Measurements from ENCODE around the gene CABP4.
A peak's percentile ranks its signal among the peaks of the same experiment; 100 is the strongest.
"Not testable (repeated sequence)": the region's sequence is repeated elsewhere in the genome, so short reads cannot be mapped to it uniquely, and the experiment has no call there.

The CABP4 gene

DNA sequence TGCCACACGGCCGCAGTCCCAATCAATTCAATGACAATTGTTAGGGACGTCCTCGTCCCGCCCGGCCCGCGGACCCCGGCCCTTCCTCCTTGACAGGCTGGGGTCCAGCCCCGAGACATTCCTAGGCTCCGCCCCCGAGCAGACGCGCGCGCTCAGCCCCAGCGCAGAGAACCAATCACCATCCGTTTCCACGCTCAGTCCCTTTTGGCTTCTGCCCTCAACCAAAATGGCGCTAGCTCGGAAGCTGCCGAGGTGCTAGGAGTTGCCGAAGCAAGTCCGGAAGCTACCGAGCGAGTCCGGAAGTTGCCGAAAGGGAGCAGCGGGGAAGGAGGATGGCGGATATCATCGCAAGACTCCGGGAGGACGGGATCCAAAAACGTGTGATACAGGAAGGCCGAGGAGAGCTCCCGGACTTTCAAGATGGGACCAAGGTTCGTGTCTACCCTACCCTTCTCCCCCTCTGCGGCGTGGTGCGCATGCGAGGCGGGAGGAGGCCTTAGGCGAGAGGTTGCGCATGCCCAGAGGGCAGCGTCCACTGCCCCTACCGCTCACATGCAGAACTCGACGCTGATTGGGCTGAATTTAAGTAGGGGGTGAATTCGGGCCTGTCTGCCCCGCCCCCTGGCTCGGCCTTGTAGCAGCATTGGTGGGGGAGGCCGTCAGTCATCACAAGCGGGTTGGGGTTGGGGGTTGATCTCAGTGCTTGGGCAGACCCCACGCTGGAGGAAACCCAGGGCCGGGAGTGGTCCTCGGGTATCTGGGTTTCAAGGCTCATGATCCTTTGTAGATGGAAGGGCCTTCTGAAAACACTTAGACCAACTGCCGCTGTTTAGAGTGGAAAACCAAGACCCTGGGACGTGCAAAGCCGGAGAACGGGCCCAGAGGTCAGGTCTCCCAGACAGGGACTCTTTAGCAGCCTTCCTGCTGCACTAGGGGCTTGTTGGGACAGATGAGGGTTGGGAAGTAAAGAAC, 28.0 kb downstream of the CABP4 start, which contains the start of gene AIP:
Gene AIP, plus strand, starts transcription at position 200 of the 972 bp plus-strand sequence. Its CDS starts 133 bp downstream, at position 333.
- peak; percentile 99 for DNase-seq

DNA sequence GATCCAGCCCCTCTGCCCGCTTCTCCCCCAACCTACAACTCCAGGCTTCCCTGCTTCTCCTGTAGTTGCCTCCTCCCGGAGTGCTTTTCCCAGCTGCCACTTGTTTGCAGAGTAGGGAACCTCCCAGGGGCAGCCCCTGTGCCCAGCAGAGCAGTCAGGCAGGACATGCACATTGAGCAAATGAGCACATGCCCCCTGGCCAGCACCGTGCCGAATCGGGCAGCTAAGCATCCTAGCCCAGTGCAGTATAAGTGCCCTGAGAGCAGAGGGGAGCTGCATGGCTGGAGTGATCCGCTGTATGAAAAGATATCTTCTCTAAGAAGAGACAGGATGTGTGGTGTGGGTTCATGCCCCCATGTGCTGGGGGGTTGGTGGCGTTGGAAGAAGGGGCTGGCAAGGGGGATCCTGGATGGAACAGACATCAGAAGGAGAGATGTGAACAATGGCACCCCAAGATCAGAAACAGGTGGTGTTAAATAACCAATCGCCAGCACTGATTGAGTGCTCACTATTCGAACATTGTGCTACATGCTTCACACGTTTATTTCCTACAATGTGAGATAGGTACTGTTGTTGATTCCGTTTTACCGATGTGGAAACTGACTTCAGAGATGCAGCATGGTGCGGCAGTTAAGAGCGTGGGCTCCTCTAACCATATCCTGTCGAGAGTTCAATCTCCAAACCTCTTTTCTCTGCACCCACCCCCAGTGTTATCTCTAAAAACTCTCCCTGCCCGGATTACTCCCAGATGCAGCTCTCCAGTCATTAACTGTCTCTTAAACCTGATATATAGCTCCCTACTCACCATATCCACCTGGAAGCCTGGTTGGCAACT, 28.9 kb downstream of the CABP4 start:
- DNase-seq, result peak; percentile 81

DNA sequence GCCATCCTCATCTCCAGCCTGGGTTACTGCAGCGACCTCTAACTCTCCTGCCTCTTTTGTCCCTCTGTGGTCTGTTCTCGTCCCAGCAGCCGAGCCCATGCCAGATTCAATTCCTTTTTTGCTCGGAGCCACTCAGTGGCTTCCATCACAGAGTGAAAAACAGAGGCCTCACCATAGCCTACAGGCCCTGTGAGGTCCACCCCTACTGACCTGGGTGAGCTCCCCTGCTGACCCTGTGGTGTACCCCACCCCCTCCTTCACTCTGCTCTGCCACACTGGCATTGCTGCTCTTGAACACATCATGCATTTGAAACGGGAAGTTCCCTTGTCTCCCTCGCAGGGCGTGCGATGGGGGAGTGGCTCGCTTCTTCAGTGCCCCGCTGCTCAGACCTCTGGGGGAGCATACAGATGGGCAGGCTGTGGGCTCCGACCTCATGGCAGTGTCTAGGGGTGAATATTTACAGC, 29.7 kb downstream of the CABP4 start:
- DNase-seq, result peak; percentile 87

DNA sequence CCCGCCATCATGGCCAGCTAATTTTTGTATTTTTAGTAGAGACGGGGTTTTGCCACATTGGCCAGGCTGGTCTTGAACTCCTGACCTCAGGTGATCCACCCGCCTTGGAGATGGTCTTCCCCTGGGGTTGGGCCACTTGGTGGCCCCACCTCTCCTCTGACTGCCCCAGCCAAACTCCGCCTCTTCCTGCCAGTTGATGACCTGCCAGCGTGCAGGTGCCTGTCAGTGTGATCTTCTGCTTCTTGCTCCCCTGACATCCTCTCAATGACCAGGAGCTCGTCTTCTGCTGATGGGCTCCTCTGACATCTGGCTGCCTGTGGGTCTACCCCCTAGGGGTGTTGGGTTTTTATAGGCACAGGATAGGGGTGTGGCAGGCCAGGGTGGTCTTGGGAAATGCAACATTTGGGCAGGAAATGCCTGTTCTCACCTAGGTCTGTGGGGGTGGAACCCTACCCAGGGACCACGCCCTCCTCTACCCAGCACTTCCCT, 30.8 kb downstream of the CABP4 start:
- not testable (repeated sequence) for DNase-seq

DNA sequence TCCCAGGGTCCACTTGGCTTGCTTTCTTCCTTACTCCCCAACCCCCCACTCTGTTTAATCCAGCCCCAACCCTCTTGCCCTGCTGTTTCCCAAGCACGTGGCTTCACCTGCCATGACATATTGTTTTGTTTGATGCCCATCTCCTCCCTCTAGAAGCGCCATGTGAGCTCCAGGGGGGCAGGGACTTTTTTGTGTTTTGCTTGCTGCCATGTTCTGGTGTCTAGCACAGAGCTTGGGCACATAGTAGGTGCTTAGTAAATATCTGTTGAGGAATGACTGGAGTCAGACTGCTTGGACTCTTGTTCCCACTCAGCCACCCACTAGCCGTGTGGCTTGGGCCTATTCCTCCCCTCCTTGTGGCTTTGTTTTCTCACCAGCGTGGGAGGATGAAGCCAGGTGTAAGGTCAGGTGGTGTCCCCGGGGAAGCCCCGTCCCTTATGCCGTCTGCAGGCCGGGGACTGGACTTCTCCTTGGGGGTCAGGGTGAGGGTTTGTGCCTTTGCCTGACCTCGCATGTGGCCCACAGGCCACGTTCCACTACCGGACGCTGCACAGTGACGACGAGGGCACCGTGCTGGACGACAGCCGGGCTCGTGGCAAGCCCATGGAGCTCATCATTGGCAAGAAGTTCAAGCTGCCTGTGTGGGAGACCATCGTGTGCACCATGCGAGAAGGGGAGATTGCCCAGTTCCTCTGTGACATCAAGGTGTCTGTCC, 31.5 kb downstream of the CABP4 start:
- DNase-seq, result no peak

DNA sequence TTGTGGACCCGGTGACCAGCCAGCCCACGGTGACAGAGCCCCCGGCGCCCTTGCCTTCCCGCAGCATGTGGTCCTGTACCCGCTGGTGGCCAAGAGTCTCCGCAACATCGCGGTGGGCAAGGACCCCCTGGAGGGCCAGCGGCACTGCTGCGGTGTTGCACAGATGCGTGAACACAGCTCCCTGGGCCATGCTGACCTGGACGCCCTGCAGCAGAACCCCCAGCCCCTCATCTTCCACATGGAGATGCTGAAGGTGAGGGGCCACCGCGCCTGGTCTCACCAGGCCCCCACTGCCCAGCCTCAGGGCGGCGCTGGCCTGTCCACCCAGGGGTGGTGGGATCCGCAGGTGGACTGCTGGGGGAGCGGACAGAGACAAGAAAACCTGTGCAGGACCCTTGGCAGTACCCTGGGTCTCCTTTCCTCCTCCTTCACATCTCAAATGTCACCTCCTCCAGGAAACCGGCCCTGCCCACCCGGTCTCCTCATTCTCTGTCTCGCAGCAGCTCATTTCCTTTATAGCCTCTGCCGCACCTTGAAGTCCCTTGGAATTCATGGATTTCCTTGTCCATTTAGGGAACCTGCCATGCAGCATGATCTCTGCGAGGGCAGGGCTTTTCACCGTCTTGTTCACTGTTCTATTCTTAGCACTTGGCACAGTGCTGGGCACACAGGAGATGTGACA, 34.2 kb downstream of the CABP4 start:
- no peak for DNase-seq

DNA sequence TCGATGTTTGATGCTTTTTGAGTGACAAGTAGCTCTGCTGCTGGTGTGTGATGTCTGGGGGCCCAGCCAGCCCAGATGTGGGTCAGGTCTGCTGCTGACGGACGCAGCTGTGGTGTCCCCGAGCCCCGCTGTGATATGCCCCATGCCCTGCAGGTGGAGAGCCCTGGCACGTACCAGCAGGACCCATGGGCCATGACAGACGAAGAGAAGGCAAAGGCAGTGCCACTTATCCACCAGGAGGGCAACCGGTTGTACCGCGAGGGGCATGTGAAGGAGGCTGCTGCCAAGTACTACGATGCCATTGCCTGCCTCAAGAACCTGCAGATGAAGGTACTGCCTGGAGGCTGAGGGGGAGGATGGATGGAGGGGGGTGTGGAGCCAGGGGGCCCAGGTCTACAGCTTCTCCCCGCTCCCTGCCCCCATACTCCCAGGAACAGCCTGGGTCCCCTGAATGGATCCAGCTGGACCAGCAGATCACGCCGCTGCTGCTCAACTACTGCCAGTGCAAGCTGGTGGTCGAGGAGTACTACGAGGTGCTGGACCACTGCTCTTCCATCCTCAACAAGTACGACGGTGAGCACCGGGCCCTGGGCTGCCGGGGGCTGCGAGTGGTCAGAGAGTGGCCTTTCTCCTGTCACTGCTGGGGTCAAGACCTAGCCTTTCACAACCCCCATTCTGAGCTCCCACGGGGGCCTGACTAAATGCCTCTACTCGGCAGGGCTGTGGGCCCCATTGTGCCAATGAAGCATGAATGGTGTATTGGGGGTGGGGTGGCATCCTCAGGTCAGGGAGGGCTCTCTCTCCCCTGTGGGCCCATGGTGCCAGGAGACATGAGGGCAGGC, 35.0 kb downstream of the CABP4 start:
- DNase-seq, result no peak

DNA sequence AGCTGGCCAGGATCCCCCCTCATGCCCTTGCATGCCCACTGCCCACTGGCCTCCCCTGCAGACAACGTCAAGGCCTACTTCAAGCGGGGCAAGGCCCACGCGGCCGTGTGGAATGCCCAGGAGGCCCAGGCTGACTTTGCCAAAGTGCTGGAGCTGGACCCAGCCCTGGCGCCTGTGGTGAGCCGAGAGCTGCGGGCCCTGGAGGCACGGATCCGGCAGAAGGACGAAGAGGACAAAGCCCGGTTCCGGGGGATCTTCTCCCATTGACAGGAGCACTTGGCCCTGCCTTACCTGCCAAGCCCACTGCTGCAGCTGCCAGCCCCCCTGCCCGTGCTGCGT, 35.5 kb downstream of the CABP4 start:
- no peak for DNase-seq

DNA sequence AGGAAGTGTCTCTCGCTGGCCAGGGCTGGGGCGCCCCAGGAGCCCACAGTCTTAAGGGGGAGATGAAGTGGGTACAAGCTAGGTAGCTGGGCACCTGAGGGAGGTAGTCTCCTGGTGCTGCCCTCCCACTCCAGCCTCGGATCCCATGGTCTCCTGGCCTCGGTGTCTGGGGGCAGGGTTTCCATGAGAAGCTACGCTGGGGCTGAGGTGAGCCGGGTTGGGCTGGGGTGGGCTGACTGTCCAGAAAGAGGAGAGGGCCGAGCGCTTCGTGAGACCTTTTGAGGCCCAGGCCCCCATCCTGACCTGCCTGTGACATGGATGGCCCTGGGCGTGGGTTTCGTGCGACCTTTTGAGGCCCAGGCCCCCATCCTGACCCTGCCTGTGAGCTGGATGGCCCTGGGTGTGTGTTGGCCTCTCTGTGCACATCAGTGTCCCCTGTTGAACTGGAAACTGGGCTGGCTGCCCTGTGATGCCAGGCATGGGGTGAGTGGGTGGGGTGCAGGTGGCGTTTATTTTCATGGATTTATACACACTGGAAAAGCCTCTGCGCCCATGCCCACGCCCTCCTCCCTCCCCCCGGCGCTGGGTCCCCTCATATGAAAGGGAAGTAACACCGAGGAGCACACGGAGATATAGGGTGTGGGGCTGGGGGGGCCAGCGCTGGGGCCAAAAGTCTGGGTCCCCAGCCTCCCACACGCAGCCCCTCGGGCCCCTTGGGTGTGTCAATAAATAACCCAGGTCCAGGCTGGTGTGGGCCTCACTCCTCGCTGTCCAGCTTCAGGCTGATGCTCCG, 36.3 kb downstream of the CABP4 start:
- no peak for DNase-seq

DNA sequence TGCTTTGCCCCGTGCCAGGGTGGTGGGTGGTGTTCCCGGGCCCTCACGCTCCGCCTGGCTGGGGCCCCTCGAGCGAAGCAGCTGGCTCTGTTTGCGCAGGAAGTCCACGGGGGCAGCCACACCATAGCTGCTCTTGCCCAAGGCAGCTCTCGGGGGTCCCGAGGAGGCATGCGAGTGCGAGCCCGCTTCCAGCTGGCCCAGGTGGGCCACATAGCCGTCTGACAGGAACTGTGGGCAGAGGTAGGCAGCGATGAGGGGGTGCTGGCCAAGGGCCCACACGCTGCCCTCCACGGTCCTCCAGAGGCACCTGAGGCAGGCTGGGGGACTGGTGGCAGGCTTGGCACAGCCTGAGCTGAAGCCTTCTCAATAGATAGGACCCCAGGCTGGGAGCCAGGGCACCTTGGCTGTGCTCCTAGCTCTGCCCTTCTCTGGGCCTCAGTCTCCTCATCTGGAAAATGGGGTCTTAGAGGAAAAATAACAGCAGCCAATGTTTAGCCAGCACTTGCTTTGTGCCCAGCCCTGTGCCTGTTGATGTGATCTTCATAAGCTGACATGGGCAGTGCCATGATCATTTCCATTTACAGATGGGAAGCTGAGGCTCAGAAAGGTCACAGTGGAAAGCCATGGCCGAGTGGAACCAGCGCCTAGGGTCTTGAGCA, 37.0 kb downstream of the CABP4 start:
- no peak for DNase-seq

DNA sequence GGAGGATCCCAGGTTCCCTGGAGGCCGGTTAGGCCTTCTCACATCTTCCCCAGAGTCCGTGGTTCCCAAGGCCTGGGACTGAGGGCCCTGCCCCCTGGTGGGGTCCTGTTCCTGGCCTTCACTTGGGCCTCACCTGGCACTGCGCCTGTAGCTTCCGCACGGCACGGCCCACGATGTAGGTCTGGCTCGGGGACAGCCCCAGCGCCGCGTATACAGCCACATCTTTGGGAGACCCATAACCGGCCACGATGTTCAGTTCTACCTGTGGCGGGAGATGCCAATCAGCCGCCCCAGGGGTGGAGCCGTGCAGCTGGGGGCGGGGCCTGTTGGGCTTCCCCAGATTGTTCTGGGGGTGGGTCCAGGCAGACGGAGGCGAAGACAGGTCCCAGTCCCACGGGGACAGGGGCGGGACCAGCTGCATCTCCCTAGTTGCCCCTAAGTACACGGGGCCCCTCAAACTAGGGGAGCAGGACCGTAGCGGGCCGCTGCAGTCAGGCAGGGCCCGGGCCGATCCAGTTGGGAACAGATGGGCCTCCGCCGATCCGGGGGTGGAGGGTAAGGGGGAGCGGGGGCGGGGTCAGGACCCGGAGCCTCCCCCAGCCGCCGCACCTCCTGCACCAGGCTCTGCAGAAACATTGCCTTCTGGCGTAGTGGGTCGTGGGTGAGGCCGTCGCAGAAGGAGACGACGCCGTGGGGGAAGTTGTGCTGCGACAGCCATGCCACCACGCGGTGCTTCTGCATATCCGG, 37.8 kb downstream of the CABP4 start:
- no peak for DNase-seq

DNA sequence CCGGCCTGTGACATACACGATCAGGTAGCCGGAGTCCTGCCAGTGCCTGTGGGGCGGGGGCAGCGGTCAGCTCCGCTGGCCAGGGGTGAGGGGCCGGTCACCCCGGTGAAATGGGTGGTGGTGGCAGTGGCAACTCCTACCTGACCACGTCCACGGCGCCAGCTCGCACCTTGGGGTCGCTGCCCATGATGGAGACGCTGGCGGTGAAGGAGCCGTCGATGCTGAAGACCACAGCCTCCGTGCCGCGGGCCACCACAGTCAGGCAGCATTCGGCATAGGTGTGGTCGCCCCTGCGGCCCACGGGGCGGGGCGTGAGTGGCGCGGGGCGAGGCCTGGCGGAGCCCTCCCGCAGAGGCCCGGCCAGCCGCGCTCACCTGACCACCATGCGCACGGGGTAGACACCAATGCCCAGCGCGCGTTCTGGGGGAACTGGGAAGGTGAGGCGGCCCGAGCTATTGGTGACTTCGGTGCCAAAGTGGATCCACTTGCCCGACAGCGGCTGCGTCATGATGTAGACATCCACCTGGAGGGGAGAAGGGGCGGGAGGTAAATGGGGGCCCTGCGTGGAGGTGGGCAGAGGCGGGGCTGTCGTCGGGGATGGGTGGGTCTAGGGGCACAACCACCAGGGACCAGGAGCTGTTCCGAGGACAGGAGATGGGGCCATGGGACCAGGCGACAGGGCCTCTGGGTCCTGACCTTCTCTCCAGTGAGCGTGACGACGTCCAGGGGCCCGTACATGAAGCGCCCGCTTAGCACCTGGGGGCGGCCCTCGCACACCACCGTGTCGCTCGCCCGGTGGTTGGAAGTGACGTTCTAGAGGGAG, 38.6 kb downstream of the CABP4 start:
- DNase-seq, result no peak

DNA sequence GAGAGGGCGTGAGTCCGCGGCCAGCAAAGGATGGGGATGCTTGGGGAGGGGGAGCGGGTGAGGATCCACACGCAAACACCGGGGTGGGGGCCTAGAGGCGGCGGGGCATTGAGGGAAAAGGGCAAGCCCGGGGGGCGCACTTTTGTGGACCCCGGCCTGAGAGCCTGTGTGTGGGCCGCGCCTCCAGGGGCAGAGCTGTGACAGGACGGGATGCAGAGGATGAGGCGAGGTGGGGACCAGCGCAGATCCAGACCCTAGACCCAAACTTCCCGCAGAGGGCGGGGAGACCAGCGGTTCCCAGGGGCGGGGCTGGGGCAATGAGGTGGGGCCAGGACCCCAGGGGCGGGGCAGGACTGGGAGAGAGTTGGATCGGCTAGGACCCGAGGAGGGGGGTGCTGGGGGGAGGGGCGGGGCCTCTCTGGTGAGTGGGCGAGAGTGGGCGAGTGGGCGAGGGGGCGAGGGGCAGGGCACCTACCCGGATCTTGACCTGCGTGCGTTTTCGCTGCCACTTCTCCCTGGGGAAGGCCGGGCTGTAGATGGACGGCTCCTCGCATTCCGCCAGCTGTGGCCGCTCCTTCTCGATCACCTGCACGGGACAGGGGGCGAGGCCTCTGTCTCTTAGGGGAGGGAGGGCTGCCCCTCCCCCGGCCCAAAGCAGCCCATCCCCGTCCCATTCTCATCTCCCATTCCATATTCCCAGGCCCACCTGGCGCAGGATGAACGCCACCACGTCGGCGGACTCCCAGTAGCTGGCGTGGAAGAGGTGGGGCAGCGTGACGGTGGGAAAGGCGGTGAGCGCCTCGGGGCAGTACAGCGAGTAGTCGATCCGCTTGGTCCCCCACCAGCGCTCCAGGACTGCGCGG, 39.4 kb downstream of the CABP4 start:
- DNase-seq, result no peak

DNA sequence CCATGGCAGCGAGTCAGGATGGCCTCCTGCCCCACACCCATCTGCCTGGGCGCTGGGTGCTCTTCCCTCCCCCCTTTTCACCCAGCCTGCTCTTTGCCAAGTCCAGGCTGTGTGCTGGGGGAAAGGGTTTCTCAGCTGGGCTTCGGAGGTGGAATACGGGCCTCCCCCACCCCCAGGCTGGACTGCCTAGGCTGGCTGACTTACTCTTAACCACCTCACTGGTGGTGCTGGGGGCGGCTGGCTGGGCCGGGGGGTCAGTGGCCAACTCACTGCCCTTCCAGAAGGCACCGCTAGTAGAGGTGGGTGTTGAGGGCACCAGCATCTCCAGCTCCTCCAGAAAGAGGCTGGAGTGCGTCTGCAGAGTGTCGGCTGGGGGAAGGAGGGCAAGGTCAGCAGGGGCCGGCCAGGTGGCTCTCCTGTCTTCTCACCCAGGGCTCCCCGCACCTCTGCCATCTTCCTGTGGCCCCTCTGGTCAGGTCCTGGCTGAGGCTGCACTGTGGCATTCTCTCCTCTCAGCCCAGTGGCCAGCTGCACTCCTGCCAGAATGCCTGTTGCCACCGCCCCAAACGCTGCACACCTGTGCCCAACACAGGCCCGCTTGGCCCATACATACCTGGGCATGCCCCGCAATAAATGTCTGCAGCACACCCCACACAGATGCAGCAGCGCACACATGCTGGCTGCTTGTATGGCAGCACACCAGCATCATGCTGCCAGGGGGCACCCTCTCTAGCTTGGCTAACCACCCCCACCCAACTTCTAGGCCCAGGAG, 40.3 kb downstream of the CABP4 start:
- DNase-seq, result no peak

DNA sequence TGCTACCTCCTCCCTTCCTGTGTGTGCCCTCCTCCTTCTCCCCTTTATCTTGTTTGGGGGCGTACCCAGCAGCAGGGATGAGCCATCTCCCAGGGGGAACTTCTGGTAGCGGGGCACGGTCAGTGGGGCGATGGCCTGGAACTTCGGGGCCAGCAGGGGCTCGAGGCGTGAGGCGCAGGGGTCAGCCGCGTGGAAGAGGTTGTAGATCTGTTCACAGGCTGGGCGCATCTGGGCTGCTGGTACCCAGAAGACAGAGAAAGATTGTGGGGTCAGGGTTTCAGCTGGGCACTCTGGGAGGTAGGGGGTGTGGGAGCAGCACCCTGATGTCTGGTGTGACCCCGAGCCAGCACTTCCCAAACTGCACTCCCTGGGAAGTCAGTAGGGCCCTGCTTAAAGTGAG, 41.0 kb downstream of the CABP4 start:
- no peak for DNase-seq

DNA sequence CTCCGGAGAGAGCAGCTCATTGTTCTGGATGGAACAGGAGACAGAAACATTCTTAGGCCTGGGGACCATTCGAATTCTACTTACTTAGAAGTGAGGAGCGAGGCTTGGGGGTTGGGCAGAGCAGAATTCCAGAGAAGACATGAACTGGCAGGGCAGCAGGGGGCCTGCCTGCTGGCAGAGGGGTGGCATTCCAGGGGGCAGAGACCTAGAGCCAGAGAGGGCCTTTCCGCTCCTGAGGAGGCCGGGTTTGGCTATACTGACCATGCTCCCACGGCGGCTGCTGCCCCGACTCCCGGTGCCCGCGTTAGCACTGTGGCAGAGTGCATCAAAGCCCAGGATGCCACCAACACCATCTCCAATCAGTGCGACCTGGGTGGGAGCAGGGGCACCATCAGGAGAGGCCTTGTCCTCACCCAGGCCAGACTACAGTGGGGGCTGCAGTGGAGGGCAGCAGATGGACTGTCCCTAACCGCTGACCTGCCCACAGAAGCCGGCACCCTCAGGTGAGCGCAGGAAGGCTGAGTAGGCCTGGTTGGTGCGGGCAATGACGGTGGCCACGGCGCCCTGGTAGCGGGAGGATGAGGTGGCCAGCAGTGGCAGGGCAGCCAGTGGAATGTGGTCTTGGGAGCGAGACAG, 42.6 kb downstream of the CABP4 start:
- no peak for DNase-seq
